ENCODE measurements around the gene PGLYRP2.
"Not testable (repeated sequence)": the region's sequence is repeated elsewhere in the genome, so short reads cannot be mapped to it uniquely, and the experiment has no call there.

The PGLYRP2 gene

DNA sequence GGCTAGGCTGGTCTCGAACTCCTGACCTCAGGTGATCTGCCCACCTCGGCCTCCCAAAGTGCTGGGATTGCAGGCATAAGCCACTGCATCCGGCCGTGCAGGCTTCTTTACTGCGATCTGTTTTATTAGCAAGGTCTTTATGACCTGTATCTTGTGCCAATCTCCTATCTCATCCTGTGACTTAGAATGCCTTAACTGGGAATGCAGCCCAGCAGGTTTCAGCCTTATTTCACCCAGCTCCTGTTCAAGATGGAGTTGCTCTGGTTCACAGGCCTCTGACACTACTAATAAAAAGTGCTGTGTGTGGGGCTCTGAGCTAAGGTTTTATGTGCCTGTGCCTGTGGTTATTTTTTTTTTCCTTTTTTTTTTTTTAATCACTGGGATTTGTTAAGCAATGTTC is 6.5 kb upstream of the PGLYRP2 start:
- DNase-seq, result not testable (repeated sequence)

DNA sequence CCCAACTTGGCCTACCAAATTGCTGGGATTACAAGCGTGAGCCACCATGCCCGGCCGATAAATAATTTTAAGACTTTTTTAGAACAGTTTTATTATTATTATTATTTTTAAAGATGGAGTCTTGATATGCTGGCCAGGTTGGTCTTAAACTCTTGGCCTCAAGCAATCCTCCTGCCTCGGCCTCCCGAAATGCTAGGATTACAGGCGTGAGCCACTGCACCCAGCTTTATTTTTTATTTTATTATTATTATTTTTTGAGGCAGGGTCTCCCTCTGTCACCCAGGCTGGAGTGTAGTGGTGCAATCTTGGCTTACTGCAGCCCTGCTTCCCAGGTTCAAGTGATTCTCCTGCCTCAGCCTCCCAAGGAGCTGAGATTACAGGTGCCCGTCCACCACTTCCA is 1.7 kb upstream of the PGLYRP2 start:
- not testable (repeated sequence) for DNase-seq

DNA sequence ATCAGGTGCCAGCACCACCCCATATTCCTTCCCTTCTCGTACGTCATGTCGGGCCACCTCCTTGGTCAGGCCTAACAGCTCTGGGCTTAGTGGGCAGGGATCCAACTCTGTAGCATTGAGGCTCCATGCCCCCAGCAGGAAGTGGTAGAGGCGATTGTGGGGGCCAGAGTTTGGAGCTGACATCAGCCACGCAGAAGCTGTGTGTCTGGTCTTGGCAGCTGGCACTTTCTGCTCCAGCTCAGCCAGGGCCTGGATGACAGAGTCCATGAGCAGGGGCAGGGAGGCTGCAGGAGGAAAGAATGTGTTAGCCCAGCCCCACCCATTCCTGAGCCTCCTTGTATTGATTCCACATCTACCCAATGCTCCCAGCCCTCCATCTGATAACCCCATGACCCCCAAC is 3.0 kb downstream of the PGLYRP2 start:
- DNase-seq, result no peak

DNA sequence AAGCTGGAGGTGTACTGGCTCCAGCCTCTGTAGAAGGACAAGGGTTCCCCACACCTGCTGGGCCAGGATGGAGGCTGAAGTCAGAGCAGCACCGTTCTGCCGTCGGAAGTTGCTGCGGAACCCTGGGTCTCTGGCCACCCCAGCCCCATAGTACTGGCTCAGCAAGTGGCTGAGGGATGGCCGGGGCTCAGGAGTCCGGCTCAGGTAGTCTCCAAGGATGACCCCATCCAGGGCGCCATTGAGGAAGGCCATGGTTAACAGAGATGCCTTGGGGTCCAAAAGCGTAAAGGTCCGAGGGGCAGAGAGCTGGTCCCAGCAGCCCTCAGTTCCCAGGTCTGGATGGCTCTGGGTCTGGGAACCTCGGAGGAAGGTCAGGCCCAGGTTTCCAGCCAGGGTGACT is 3.7 kb downstream of the PGLYRP2 start:
- DNase-seq, result no peak

DNA sequence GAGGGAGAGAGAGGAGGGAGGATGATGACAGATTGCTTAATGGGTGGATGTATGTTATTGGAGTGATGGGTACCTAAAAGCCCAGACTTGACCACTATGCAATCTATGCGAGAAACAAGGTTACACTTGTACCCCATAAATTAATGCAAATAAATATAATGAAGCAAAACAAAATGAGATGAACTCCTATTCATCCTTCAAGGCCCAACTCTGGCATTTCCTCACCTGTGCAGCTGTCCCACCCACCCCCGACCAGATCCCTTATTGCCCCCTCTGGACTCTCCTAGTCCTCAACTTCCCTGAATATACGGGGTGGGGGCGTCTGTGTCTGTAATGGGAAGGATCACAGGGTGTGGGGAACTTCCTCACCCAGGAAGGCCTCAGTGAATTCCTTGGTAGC is 4.1 kb downstream of the PGLYRP2 start:
- no peak for DNase-seq

DNA sequence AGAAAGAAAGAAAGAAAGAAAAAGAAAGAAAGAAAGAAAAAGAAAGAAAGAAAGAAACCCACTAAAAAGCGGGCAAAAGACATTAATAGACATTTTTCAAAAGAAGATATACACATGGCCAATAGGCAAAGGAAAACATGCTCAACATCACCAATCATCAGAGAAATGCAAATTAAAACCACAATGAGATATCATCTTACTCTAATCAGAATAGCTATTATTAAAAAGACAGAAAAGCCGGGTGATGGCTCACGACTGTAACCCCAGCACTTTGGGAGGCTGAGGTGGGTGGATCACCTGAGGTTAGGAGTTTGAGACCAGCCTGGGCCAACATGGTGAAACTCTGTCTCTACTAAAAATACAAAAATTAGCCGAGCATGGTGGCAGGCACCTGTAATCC is 5.5 kb downstream of the PGLYRP2 start:
- DNase-seq, result not testable (repeated sequence)

DNA sequence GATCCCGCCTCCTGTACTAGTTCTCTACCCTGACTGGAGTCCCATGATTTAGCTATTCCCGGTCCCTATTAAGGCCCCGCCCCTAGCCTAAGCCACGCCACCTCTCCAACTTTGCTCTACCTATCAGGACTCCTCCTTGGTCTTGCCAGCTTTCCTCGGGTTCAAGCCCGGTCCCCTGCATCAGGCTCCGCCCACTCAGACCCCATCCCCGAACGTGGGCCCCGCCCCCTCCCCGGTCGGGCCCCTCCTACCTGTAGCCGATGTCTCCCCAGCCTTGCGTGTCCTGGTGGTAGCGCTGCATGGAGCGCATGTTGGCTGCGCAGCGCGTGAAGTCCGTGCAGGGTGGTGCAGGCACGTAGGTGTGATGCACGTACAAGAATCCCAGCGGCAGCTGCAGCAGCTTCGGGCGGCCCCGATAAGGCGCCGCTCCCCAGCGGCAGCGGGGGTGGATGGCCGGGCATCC is 7.6 kb downstream of the PGLYRP2 start:
- no peak for DNase-seq

DNA sequence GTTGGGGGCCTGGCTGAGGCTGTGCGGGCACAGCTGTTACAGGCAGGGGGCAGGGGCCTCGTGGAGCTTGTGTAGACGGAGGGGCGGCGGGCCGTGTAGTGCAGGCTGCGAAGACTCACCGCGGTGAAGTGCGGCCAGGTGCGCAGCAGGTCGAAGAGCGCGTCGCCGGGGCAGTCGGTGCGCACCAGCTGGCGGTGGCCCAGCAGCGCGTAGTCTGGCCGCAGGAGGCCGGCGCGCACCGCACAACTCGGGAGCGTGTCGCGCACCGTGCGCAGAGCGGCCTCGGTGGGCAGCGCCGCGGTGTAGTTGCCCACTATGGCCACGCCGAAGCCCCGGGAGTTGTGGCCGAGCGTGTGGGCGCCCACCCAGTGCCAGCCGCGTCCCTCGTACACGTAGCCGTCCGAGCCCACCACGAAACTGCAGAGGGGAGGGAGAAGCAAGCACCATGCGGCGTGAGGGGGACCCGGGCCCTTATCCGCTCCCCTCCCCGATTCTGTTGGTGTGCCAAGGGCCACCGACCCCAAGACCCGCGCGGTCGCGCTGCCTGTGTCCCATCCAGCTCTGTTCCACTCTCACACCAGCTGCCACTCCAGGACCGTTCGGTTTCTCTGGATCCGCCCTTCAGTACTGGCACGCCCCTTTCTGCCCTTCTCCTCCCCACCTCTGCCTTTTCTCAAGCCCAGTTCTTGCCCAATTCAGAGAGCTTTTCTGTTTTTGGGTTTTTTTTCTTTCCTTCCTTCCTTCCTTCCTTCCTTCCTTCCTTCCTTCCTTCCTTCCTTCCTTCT is 9.6 kb downstream of the PGLYRP2 start:
- peak; percentile 67 for DNase-seq

DNA sequence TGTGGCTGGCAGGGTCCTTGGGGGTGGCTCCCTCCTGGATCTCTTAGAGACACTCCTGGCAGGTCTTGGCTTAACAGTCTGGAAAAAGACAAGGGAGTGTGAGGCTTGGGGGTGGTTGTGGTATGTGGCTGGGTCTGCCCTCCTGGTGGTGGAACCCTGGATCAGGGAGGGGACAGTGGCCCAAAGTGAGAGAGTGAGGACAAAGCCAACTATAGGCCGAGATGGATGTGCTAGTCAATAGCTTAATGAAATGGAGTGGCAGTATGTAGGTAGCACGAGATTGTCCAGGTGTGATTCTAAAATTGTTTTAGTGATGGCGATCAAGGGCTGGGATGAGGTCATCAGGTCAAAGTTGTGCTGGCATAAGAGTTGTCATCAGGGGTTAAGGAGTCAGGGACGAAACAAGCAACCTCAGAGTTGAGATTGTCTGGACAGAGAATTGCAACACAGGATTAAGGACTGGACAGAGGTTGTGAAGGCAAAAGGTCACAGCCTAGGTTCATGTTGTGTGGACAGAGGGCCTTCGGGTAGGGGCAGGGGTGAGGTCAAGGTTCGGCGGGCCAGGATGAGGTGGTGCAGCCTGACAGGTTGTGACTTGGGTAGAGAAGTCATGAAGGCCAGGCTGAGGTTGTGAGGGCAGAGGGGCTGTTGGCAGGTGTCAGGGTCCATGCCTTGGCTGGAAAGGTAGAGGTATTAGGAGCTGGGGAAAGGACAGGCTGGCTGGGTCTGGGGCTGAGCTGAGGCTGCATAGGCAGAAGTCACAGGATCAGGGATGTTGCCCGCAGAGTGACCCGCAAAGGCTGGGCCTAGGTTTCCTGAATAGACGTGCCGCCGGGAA is 10.4 kb downstream of the PGLYRP2 start:
- no peak for DNase-seq

DNA sequence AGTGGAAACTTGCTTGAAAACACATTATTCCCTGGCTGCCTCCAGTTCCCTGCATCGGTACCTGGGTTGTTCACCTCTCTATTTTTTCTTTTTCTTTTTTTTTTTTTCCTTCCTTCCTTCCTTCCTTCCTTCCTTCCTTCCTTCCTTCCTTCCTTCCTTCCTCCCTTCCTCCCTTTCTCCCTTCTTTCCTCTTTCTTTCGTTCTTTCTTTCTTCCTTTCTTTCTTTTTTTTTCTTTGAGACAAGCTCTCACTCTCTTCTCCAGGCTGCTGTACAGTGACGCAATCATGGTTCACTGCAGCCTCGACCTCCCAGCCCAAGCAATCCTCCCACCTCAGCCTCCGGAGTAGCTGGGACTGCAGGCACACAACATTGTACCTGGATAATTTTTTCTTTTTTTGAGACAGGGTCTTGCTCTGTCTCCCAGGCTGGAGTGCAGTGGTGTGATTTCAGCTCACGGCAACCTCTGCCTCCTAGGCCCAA is 11.5 kb downstream of the PGLYRP2 start:
- no peak for DNase-seq

DNA sequence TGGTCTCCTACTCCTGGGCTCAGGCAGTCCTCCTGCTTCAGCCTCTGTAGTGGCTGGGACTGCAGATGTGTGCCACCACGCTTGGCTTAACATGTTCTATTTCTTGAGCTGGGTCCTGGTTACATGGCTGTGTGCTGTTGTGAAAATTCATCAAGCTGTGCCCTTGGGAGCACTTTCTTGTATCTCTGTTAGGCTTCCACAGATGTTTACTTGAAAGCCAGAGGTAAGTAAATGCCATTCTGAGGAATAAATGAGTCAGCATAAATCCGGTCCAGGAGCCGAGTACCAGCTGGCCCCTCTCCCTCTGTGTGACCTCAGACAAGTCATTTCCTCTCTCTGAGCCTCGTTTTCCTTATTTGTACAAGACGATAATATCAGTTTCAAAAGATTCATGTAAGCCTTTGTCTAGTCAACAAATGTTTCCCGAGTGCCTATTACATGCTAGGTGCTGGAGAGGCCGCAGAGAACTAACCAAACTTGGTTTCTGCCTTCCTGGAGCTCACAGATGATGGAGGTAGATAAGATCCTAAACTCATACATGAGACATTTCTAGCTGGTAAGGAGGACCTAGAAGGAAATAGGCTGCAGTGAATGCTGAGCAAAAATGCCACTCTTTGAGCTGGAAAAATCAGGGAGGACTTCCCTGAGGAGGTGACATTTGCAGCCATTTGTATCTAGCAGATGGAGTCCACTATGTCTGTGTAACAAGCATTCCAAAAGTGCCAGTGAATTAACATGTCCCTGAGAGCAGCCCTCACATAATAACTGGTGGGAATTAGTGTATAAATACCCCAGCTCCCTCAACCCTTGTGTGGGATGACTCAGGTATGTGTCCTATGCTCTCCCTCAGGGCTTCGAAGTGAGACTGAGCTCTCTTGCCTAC is 12.2 kb downstream of the PGLYRP2 start:
- DNase-seq, result peak; percentile 79

DNA sequence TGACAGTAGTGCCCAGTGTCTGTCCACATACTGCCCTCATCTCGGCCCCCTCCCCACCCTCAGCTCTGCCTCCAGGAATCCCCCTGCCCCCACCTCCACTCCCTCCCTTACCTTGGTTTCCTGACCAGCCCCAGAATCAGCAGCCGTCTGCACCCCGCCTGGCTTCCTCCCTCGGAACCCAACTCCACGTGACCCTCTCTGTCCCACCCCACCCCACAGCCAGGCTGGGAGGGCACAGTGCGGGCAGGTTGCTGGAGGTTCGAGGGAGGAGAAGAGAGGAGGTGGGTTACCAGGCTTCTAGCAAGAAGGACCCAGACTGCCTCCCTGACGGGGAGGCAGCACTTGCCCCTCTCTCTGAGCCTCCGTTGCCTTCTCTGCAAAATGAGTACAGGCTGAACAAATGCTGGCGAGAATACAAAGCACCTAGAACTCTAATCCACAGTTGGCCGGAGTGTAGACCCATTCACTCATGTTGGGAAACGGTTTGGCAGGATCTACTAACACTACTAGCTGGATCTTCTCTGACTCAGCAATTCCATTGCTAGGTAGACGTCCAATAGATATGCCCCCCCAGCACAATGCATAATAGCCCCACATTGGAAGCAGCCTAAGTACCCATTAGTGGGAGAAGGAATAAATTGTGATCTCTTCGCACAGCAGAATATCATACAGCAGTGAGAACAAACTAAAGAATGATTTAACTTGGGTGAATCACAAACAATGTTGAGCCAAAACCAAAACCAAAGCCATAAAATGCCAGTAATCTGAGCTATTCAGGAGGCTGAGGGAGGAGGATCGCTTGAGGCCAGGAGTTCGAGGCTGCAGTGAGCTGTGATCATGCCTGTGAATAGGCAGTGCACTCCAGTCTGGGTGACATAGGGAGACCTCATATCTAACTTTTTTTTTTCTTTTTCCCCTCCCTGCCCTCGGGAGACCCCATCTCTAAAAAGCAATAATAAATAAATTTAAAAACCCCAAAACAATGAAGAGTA is 14.6 kb downstream of the PGLYRP2 start, which contains the start of gene RASAL3:
RASAL3 (minus strand) TSS at position 151 of the 992 bp plus-strand sequence. CDS start 186 bp downstream, outside the sequence.
- DNase-seq, result peak; percentile 86

DNA sequence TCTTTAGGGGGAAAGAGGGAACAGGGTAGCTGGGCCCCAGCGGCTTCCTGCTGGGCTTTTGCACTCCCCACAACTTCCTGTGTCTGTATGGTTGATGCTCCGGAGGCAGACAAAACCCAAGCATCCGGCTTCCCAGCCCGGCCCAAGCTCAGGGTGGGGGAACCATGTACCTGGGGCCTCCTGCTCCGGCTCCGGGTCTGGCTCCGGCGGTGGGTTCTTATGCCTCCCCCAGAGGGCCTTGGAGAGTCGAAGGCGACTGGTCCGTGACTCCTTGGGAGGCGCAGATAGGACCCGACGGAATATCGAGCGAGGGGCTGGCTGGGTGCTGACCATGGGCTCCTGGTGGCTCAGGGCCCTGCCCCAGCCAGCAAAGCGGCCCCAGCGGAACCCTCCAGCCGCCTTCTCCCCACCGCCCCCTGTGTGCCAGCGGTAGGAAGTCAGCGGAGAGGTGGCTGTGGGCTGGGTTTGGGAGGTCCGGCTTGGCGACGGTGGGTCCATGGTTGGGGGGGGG is 15.4 kb downstream of the PGLYRP2 start:
- DNase-seq, result peak; percentile 88

DNA sequence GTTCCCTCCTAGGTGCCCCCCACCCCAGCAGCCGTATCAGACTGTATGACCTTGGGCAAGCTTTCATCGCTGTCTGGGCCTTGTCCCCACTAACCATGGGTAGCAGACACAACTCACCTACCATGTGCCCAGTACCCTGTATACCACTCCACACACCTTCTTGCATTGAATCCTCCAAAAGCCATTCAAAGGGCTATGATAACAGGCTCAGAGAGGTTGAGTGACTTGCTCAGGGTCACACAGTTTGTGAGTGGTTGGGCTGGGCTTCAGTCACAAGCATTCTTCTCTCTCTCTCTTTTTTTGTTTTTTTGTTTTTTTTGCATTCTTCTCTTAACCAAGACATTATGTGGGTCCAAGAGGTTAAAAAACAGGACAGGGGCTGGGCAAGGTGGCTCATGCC is 17.6 kb downstream of the PGLYRP2 start:
- DNase-seq, result no peak

DNA sequence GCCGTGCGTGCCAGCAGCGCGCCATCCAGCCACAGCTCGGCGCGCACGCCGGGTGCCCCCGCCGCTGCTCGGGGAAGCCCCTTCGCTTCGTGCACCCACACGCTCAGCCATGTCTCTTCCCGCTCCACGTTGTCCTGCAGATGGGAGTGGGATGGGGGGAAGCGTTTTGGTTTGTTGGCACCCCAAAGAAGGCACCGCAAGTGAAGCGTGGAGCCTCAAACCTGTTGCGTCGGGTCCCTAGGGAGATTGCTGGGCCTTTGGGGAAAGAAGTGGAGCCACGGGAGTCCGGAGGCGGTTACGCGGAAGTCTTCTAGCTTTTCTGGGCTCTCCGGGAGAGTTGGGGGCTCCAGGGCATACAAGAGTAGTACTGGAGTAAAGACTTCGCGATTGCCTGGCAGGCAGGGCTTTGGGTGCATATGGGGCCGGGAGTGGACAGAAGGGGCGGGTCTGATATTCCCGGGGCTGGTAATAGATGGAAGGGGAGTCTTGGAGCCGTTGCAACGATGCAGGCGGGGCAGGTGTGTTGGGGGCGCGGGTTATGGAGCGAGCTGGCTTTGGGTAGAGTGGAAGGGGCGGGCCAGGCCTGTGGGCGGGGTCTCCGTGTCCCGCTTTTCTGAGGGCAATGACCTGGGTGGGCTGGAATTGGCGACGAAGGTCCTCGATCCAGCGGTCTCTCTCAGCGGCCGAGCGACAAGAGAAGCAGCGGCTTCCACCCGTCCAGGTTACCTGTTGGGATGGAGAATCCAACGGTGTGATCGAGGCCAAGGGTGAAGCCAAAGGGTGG is 21.4 kb downstream of the PGLYRP2 start:
- DNase-seq, result no peak

DNA sequence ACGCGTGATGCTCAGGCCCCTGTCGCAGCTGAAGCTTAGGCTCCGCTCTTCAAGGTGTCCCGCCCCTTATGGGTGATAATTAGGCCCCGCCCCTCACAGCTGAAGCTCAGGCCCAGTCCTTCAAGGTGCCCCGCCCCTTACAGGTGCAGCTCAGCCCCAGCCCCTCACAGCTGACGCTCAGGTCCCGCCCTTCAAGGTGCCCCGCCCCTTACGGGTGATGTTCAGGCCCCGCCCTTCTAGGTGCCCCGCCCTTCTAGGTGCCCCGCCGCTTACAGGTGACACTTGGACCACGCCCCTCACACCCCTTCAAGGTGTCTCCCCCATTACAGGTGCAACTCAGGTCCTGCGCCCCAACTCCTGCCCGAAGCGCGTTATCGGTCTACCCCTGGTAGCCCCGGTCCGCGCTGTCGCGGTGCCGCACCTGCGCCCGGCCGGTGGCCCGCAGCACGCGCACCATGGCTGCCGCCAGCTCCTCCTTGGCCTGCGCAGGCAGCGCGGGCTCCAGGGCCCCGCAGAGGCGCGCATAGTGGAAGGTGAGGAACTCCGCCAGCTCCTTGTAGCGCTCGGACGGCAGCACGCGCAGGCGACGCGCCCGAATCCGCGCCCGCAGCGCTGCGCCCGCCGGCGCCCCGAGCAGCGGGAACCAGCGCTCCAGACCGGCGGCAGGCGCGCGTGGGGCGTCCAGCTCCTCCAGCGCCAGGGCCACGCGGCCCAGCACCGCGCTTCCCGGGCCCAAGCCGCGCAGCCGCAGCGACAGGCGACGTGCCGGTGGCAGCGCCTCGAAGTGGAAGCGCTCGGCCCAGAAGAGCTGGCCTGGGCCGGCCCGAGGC is 22.2 kb downstream of the PGLYRP2 start:
- DNase-seq, result peak; percentile 19

DNA sequence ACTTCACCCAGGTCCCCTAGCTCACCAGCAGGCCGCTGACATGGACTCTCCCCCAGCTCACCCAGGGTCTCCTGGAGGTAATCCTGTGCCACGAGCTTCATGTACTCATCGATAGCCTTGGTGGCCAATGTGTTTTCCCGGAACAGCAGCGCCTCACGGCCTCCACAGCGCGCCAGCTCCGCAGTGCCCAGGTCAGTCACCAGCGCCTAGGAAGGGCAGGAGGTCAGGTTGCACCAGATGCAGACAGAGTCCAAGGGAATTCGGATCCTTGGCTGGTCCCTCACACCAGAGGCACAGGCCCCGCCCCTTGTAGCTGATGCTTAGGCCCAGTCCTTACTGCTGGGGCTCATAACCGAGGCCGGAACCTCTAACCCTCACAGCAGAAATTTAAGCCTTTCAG is 22.9 kb downstream of the PGLYRP2 start:
- no peak for DNase-seq

DNA sequence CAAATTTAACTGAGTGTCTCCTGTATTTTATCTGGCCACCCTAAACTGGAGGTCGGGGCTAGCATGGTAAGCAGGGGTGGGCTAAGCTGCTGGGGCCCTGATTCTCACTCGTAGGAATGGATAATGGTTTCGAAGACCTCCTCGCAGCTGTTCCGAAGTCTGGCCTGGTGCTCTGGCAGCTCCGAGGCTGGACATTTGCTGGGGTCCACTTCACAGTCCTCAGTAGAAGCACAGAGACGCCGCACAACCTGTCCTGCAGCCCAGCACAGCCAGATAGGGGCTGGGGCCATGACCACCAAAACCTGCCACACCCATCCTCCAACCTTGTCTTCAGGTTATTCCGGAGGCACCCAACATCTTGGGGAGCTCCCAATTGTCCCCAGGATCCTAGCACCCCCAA is 23.3 kb downstream of the PGLYRP2 start:
- DNase-seq, result no peak
